ENCODE data around the gene CRACDL. TPM values are rescaled to one million over a fixed set of nuclear protein-coding genes. Genes with fewer than 3 reads are reported as not detected.
"Not testable (repeated sequence)": the region's sequence is repeated elsewhere in the genome, so short reads cannot be mapped to it uniquely, and the experiment has no call there.

Gene CRACDL
- total RNA-seq, 1 donor from 2014 or later, result 0.55 TPM

- no peaks in the 10 kb centered on the region for H3K4me1 Mint-ChIP-seq (ENCODE audit: low read depth)
- no peaks in the 10 kb centered on the region for H3K36me3 Mint-ChIP-seq (ENCODE audit: low read depth)
- intact Hi-C loops (cut with micrococcal nuclease), result no loop called here
- H3K27ac Mint-ChIP-seq, result no peak overlapping the region
- no peak overlapping the region for H3K4me3 Mint-ChIP-seq (ENCODE audit: low read depth)
- peaks cover 19% of the 10 kb centered on the region for H3K27me3 Mint-ChIP-seq (ENCODE audit: low read depth)
- H3K9me3 Mint-ChIP-seq, result peaks cover 28% of the 10 kb centered on the region
- no peak for DNase-seq (ENCODE audit: low spot score)
Observed at GRCh38 chr2:98883780-98884211, 52.2 kb downstream of the CRACDL start.

DNA sequence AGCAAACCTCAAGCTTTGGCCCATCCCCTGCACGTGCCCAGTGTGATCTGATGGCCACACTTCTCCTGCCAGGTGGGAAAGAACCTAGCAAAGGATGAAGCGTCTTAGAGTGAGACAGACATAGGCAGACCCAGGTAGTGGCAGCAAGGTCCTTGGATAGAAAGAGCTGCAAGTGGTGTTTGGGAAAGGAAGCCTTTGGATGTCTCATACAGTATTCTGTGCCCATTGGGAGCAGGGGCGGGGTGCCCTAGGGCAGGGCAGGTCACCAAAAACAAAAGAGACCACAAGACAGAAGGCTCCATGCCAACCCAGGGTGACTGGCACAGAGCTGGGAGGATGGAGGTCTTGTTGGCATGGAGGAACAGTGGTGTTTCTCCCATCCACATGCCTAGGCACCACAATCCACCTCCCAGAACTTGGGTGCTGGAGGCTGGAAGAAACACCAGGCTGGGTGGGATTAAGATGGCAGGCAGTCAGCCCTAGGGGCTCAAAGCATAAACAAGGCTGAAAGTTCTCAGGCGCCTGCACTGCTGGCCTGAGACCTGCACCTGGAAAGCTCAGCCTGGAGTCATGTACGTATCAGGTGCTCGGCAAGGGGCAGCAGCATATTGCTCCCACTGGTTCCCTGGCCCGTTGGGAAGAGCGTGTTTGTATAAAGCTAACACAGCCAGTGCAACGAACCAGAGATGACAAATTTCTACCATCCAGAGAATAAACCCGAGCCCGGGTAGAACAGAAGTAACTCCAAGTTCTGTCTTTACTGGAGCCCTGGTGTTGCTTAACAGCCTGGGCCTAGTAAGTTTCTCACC is 52.9 kb downstream of the CRACDL start:
- H3K27me3 Mint-ChIP-seq (ENCODE audit: low read depth), result peaks cover 16% of the 10 kb centered on the region
- DNase-seq (ENCODE audit: low spot score), result no peak
- intact Hi-C loops (cut with micrococcal nuclease), result no loop called here
- peaks cover 28% of the 10 kb centered on the region for H3K9me3 Mint-ChIP-seq
- H3K4me3 Mint-ChIP-seq (ENCODE audit: low read depth), result no peak overlapping the region
- no peak overlapping the region for H3K27ac Mint-ChIP-seq
- H3K4me1 Mint-ChIP-seq (ENCODE audit: low read depth), result no peaks in the 10 kb centered on the region
- H3K36me3 Mint-ChIP-seq (ENCODE audit: low read depth), result no peaks in the 10 kb centered on the region

- Mint-ChIP-seq H3K9me3 (peaks cover 22% of the 10 kb centered on the region), H3K4me3 (ENCODE audit: low read depth) (no peak overlapping the region), H3K4me1 (ENCODE audit: low read depth) (no peaks in the 10 kb centered on the region), H3K36me3 (ENCODE audit: low read depth) (no peaks in the 10 kb centered on the region), H3K27ac (no peak overlapping the region), H3K27me3 (ENCODE audit: low read depth) (peaks cover 10% of the 10 kb centered on the region)
- no peak for DNase-seq (ENCODE audit: low spot score)
- intact Hi-C loops (cut with micrococcal nuclease), result no loop called here
Observed at GRCh38 chr2:98882368-98882767, 53.7 kb downstream of the CRACDL start.

GRCh38 chr2:98881153-98881650 is 54.8 kb downstream of the CRACDL start:
- Mint-ChIP-seq H3K4me3 (ENCODE audit: low read depth) (no peak overlapping the region), H3K27ac (no peak overlapping the region), H3K4me1 (ENCODE audit: low read depth) (no peaks in the 10 kb centered on the region), H3K9me3 (peaks cover 12% of the 10 kb centered on the region), H3K36me3 (ENCODE audit: low read depth) (no peaks in the 10 kb centered on the region), H3K27me3 (ENCODE audit: low read depth) (peaks cover 4% of the 10 kb centered on the region)
- DNase-seq (ENCODE audit: low spot score), result no peak
- intact Hi-C loops (cut with micrococcal nuclease), result no loop called here

DNA sequence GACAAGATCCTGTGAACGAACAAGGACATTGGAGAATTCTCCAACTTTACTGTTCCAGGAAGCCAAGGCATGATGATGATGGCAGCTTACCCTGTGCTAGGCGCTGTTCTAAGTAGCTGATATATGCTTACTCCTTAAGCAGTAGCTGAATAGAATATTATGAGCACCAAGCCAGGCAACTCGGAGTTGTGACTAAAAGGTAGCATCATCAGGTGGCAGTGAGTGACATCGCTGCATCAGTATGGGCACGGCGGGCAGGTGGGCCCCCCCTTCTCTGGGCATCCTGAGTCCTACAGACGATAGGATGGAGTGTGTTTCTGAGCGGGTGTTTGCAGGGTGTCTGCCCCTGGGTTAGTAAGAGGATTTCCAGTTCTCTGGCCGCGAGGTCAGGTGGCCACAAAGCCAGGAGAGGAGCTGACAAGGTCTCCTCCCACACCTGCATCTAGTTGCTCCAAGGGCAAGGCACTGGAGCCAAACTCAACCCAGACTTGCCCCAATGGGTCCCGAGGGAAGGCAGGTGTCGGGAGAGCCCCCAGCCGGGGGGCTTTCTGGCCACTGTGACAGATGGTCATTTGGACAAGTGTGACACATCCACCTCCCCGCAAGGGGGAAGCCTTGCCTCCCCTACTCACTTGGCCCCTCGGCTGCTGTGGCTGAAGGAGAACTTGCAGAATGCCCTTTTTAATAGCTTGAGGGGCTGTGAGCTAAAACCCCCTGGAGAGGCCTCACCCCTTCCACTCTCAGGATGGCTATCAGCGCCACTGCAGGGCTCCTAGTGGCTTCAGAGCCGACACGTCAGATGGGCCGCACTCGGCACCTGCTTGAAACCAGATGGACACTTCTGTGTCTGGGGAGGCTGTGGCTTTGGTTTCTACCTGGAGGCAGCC is 55.5 kb downstream of the CRACDL start:
- intact Hi-C loops (cut with micrococcal nuclease), result no loop called here
- H3K27ac Mint-ChIP-seq, result no peak overlapping the region
- H3K27me3 Mint-ChIP-seq (ENCODE audit: low read depth), result peaks cover 4% of the 10 kb centered on the region
- no peak for DNase-seq (ENCODE audit: low spot score)
- H3K4me3 Mint-ChIP-seq (ENCODE audit: low read depth), result no peak overlapping the region
- H3K9me3 Mint-ChIP-seq, result peaks cover 6% of the 10 kb centered on the region
- H3K4me1 Mint-ChIP-seq (ENCODE audit: low read depth), result no peaks in the 10 kb centered on the region
- H3K36me3 Mint-ChIP-seq (ENCODE audit: low read depth), result no peaks in the 10 kb centered on the region

DNA sequence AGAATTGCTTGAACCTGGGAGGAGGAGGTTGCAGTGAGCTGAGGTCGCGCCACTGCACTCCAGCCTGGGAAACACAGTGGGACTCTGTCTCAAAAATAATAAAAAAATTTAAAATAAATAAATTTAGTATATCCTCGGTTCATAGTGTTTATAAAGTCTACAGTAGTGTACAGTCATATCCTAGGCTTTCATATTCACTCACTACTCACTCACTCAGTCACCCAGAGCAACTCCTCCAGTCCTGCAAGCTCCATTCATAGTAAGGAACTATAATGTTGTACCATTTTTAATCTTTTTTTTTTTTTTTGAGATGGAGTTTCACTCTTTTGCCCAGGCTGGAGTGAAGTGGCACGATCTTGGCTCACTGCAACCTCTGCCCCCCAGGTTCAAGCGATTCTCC is 58.4 kb downstream of the CRACDL start:
- H3K27ac Mint-ChIP-seq; intact Hi-C loops (cut with micrococcal nuclease); H3K4me1 Mint-ChIP-seq (ENCODE audit: low read depth); DNase-seq (ENCODE audit: low spot score); H3K4me3 Mint-ChIP-seq (ENCODE audit: low read depth); H3K27me3 Mint-ChIP-seq (ENCODE audit: low read depth); H3K36me3 Mint-ChIP-seq (ENCODE audit: low read depth); H3K9me3 Mint-ChIP-seq: not testable (repeated sequence)

DNA sequence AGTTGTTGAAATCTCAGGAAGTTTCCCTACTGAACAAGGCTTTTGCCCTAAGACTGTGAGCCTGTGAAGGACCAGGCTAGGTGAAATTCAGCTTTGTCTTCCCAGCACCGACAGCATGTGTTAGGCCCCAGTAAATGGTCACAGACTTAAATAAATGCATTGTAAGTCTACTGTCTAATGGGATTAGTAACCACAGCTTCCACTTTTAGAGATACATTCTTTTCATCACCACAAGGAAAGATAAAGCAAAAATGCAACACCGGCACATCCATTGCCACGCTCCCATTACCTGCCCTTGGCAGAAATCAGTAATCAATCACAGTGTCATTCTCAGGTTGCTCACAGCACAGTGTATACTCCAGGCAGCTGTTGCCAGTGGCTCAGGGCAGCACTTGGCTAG is 59.3 kb downstream of the CRACDL start:
- H3K4me1 Mint-ChIP-seq (ENCODE audit: low read depth), result no peaks in the 10 kb centered on the region

DNA sequence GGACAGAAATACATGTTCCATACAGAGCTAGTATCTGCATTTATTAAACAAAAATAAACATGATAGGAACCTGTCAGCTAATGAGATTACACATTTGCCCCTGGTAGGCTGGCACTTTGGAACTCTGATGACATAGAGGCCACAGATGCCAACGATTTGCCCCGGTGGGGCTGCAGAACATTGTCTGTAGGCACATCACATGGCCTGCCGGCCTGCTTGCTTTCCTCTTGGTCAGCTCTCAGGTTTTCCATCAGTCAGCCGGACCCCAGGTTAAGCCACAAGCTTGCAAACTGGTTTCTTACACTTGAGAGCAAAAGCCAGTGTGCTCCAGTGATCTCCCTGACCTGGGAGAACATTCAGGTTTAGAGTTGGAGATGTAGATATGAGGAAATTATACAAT is 60.3 kb downstream of the CRACDL start:
- Mint-ChIP-seq H3K9me3 (no peaks in the 10 kb centered on the region), H3K27me3 (ENCODE audit: low read depth) (no peaks in the 10 kb centered on the region), H3K27ac (no peak overlapping the region), H3K4me1 (ENCODE audit: low read depth) (no peaks in the 10 kb centered on the region), H3K4me3 (ENCODE audit: low read depth) (no peak overlapping the region), H3K36me3 (ENCODE audit: low read depth) (no peaks in the 10 kb centered on the region)
- no peak for DNase-seq (ENCODE audit: low spot score)
- intact Hi-C loops (cut with micrococcal nuclease), result no loop called here

More for the DNA sequence above, 59.3 kb downstream of the CRACDL start:
- DNase-seq (ENCODE audit: low spot score), result no peak
- Mint-ChIP-seq H3K9me3 (no peaks in the 10 kb centered on the region), H3K36me3 (ENCODE audit: low read depth) (no peaks in the 10 kb centered on the region), H3K27ac (no peak overlapping the region), H3K27me3 (ENCODE audit: low read depth) (no peaks in the 10 kb centered on the region), H3K4me3 (ENCODE audit: low read depth) (no peak overlapping the region)
- intact Hi-C loops (cut with micrococcal nuclease), result no loop called here

DNA sequence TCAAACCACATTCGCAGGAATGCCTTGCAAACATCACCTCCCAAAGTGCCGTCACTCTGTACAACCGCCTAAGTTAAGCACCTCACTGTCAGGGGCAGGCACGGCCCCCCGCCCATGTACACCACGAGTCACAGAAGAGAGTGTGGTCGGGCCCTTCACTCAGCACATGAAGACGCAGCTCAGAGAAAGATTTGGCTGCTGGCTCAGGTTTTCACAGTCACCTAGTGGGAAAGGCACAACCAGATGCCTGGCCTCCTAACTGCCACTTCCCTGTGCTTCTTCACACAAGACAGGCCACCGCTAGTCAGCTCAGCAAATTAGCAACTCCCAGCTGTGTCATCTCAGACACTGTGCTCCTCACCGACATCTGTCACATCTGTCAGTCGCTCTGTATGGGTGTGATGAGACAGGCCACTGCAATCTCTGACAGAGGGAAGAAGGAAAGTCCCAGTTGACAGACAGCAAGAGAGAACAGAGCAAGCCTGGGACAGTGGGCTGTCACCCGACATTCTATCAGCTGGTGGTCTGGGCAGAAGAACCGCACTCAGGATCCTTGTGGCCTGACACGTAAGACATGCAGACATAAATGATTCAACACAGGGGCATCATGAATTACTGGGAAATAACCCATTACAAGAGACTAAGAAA is 60.8 kb downstream of the CRACDL start:
- no peak for DNase-seq (ENCODE audit: low spot score)
- Mint-ChIP-seq H3K9me3 (no peaks in the 10 kb centered on the region), H3K4me1 (ENCODE audit: low read depth) (no peaks in the 10 kb centered on the region), H3K4me3 (ENCODE audit: low read depth) (no peak overlapping the region), H3K27ac (no peak overlapping the region), H3K27me3 (ENCODE audit: low read depth) (no peaks in the 10 kb centered on the region), H3K36me3 (ENCODE audit: low read depth) (no peaks in the 10 kb centered on the region)
- intact Hi-C loops (cut with micrococcal nuclease), result no loop called here

DNA sequence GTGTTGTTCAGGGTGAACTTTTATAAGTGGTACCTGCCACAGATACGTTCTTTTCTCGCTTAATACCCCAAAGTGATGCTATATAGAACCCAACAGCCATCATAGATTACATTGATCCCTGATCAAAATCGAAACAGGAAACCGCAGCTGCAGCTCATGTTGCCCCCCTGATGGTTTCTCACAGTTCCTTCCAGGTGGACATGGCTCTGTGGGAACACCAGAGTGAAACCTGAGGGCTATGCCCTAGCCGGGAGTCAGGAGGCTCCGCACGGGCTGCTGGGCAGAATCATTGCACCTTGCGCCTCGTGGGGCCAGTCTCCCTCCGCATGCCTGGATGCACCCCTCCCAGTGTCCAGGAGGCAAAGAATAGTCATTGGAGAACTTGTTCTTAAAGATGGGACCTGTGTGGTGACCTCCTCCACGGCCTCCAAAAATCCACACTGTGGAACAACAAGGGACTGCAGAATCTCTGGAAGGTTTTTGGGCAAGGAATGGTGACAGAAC is 61.8 kb downstream of the CRACDL start:
- no peak for DNase-seq (ENCODE audit: low spot score)
- no peaks in the 10 kb centered on the region for H3K4me1 Mint-ChIP-seq (ENCODE audit: low read depth)
- no peaks in the 10 kb centered on the region for H3K36me3 Mint-ChIP-seq (ENCODE audit: low read depth)
- H3K9me3 Mint-ChIP-seq, result no peaks in the 10 kb centered on the region
- no peak overlapping the region for H3K4me3 Mint-ChIP-seq (ENCODE audit: low read depth)
- H3K27ac Mint-ChIP-seq, result no peak overlapping the region
- intact Hi-C loops (cut with micrococcal nuclease), result no loop called here
- H3K27me3 Mint-ChIP-seq (ENCODE audit: low read depth), result no peaks in the 10 kb centered on the region

DNA sequence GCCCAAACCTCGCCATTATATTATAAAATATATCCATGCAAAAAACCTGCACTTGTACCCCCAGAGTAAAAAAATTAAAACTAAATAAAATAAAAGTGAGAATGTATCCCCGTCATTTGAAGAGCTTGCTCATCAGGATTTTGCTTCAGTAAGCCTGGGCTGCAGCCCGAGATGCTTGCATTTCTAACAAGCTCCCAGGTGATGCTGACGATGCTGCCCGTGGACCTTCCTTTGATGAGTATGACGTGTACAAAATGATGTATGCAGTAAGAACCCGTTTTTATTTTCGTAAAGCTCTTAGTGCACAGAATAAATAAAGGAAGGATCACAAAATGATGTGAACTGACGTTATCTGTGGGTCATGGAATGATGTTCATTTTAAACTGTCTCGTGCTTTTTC is 63.5 kb downstream of the CRACDL start:
- Mint-ChIP-seq H3K9me3 (no peaks in the 10 kb centered on the region), H3K27me3 (ENCODE audit: low read depth) (no peaks in the 10 kb centered on the region), H3K4me3 (ENCODE audit: low read depth) (no peak overlapping the region), H3K4me1 (ENCODE audit: low read depth) (no peaks in the 10 kb centered on the region), H3K36me3 (ENCODE audit: low read depth) (no peaks in the 10 kb centered on the region), H3K27ac (no peak overlapping the region)
- DNase-seq (ENCODE audit: low spot score), result no peak
- intact Hi-C loops (cut with micrococcal nuclease), result no loop called here

GRCh38 chr2:98871506-98871905 is 64.5 kb downstream of the CRACDL start:
- no peak for DNase-seq (ENCODE audit: low spot score)
- Mint-ChIP-seq H3K36me3 (ENCODE audit: low read depth) (no peaks in the 10 kb centered on the region), H3K27me3 (ENCODE audit: low read depth) (no peaks in the 10 kb centered on the region), H3K9me3 (no peaks in the 10 kb centered on the region), H3K4me1 (ENCODE audit: low read depth) (no peaks in the 10 kb centered on the region), H3K4me3 (ENCODE audit: low read depth) (no peak overlapping the region), H3K27ac (no peak overlapping the region)
- intact Hi-C loops (cut with micrococcal nuclease), result no loop called here

Data from activated T-helper 2 cell treated with anti-CD3 and anti-CD28 coated beads, Interferon-gamma antibody, Interleukin-2, Interleukin-4, amounts not matched to agents 10 μg/mL and 5 μg/mL and 100 μg/mL, durations not matched to agents 14 hours and 24 hours and 36 hours (primary cell).